CD14-positive monocyte (primary cell): ENCODE data around the gene RIC8A. TPM values are rescaled to one million over a fixed set of nuclear protein-coding genes. Genes with fewer than 3 reads are reported as not detected.

ENCODE experiments used
- DNase-seq, 3 donors: peaks; one replicate each; pipeline ENCODE4 v3.0.0-alpha.2; 2011 to 2022
- H2AFZ ChIP-seq: 2 replicates; pipeline ENCODE4 v1.6.0; 2012; ENCODE audit warnings: mild to moderate bottlenecking, low read depth, low read length, inconsistent platforms; ENCODE audit not compliant: insufficient read depth, poor library complexity, severe bottlenecking
- H3K27ac ChIP-seq, 2 donors: 1 replicate in 1 of 2; 2 replicates in 1 of 2; pipeline ENCODE4 v1.5.1; 2012 to 2013; ENCODE audit warnings: low read length in 2 of 2, control low read depth in 1 of 2, inconsistent platforms in 1 of 2, low read depth in 1 of 2, mild to moderate bottlenecking in 1 of 2
- H3K27me3 ChIP-seq, 2 donors: one replicate each; pipeline versions ENCODE4 v1.6.0 to v1.6.1; 2011 to 2013; ENCODE audit warnings: low read length in 2 of 2; ENCODE audit not compliant: control insufficient read depth in 2 of 2, insufficient read depth in 2 of 2
- H3K36me3 ChIP-seq, 2 donors: replicated peaks in 1 of 2; 1 replicate in 1 of 2; 2 replicates in 1 of 2; pipeline versions ENCODE4 v1.5.1 to v1.6.1; 2012 to 2013; ENCODE audit warnings: low read length in 2 of 2, control low read depth in 1 of 2, inconsistent platforms in 1 of 2, mild to moderate bottlenecking in 1 of 2; ENCODE audit not compliant: insufficient read depth in 2 of 2, control insufficient read depth in 1 of 2
- H3K4me1 ChIP-seq, 2 donors: 1 replicate in 1 of 2; 2 replicates in 1 of 2; pipeline versions ENCODE4 v1.5.1 to v1.6.1; 2012 to 2013; ENCODE audit warnings: low read length in 2 of 2, control low read depth in 1 of 2, inconsistent platforms in 1 of 2, mild to moderate bottlenecking in 1 of 2, moderate library complexity in 1 of 2; ENCODE audit not compliant: insufficient read depth in 2 of 2, control insufficient read depth in 1 of 2
- H3K4me2 ChIP-seq: replicated peaks from 2 replicates; pipeline ENCODE3; 2012; ENCODE audit warnings: low read length, moderate library complexity, mild to moderate bottlenecking; ENCODE audit not compliant: poor library complexity, severe bottlenecking; ENCODE audit errors: extremely low read depth
- H3K4me3 ChIP-seq, 3 experiments: fragments of 200-600 bp in 1 of 3; sonication (generic) in 1 of 3; replicated peaks in 1 of 3; 1 replicate in 2 of 3; 2 replicates in 1 of 3; pipeline ENCODE4 v1.5.1; 2011 to 2013; ENCODE audit warnings: low read length in 3 of 3, mild to moderate bottlenecking in 3 of 3, control low read depth in 2 of 3, low read depth in 2 of 3, inconsistent platforms in 1 of 3, moderate library complexity in 1 of 3
- H3K79me2 ChIP-seq: 2 replicates; pipeline ENCODE4 v1.6.0; 2012; ENCODE audit warnings: mild to moderate bottlenecking, control low read depth, inconsistent platforms, low read length, moderate library complexity; ENCODE audit not compliant: insufficient read depth
- H3K9ac ChIP-seq: 2 replicates; pipeline ENCODE4 v1.6.0; 2017; ENCODE audit warnings: low read length, mild to moderate bottlenecking; ENCODE audit not compliant: insufficient read depth, poor library complexity, severe bottlenecking
- H3K9me3 ChIP-seq, 2 donors: replicated peaks in 1 of 2; 1 replicate in 1 of 2; 2 replicates in 1 of 2; pipeline versions ENCODE4 v1.5.1 to v1.6.1; 2012 to 2013; ENCODE audit warnings: low read length in 2 of 2, control low read depth in 1 of 2; ENCODE audit not compliant: control insufficient read depth in 1 of 2, insufficient read depth in 1 of 2
- H4K20me1 ChIP-seq: 2 replicates; pipeline ENCODE4 v1.6.0; 2012; ENCODE audit warnings: mild to moderate bottlenecking, low read length, control low read depth, moderate library complexity; ENCODE audit not compliant: insufficient read depth
- H3K27ac Mint-ChIP-seq, 7 donors: one replicate each; pipeline ENCODE4 v1.8.0; 2020; ENCODE audit warnings: mild to moderate bottlenecking in 7 of 7, mixed read lengths in 7 of 7, moderate library complexity in 6 of 7, inconsistent platforms in 2 of 7
- H3K27me3 Mint-ChIP-seq, 3 donors: one replicate each; pipeline ENCODE4 v1.8.0; 2021 to 2022; ENCODE audit warnings: low read depth in 3 of 3, mild to moderate bottlenecking in 3 of 3, mixed read lengths in 3 of 3, moderate library complexity in 3 of 3, inconsistent platforms in 1 of 3
- H3K36me3 Mint-ChIP-seq, 2 donors: one replicate each; pipeline ENCODE4 v1.8.0; 2020; ENCODE audit warnings: mixed read lengths in 2 of 2, inconsistent platforms in 1 of 2, mild to moderate bottlenecking in 1 of 2
- H3K4me1 Mint-ChIP-seq: one replicate; pipeline ENCODE4 v1.8.0; 2020; ENCODE audit warnings: mild to moderate bottlenecking, mixed read lengths
- H3K4me3 Mint-ChIP-seq, 2 donors: one replicate each; pipeline ENCODE4 v1.8.0; 2020; ENCODE audit warnings: mild to moderate bottlenecking in 2 of 2, mixed read lengths in 2 of 2, moderate library complexity in 1 of 2
- H3K9me3 Mint-ChIP-seq, 7 donors: one replicate each; pipeline ENCODE4 v1.8.0; 2020 to 2022; ENCODE audit warnings: mixed read lengths in 7 of 7, mild to moderate bottlenecking in 6 of 7, moderate library complexity in 6 of 7, inconsistent platforms in 2 of 7
- WGBS: methylation state at CpG from one replicate; pipeline ENCODE4 v1.1.5; 2013; ENCODE audit warnings: missing lambda C conversion rate; ENCODE audit not compliant: insufficient coverage; 5-methylcytosine and 5-hydroxymethylcytosine counted together
- intact Hi-C, 2 donors: fragments of 100-400 bp; cut with micrococcal nuclease; formaldehyde crosslinking; loops; one replicate each; pipeline versions ENCODE4 v1.15.0 to v1.15.1; 2023
- polyA plus RNA-seq, 3 donors: library from polyadenylated mRNA; depleted of rRNA in 1 of 3; unstranded in 2 of 3; stranded (reverse) in 1 of 3; fragments of 300-500 nt in 2 of 3; fragments of >200 nt in 1 of 3; fragmentation: Illumina TruSeq in 2 of 3; gene quantifications; 1 replicate in 2 of 3; 2 replicates in 1 of 3; pipeline ENCODE4 v1.2.3, GENCODE V29; 2012 to 2021
- TF ChIP-seq, protein P1 (sequence below): fragments of 200-600 bp; IDR thresholded peaks from one replicate; pipeline ENCODE4 v1.8.0; 2022; ENCODE audit warnings: antibody characterized with exemption, mild to moderate bottlenecking

Gene RIC8A
- polyA plus RNA-seq, 3 donors: 51.1 to 79.1 (median 56.5) TPM

GRCh38 chr11:204587-205109 is 2.9 kb upstream of the RIC8A start:
- no peak overlapping the region for H3K4me3 ChIP-seq
- peak in 1 of 3 donors; percentile 4 for DNase-seq
- H3K79me2 ChIP-seq: peaks cover 49% of the 10 kb centered on the region
- Mint-ChIP-seq H3K9me3 (peaks cover 0 to 2% (median 0%) of the 10 kb centered on the region in 7 donors), H3K36me3 (peaks cover 36 to 47% of the 10 kb centered on the region in 2 donors), H3K4me3 (no peak overlapping the region), H3K27ac (peak overlapping the region in 1 of 7 donors; percentile 4), H3K4me1 (peaks cover 48% of the 10 kb centered on the region), H3K27me3 (peaks cover 2 to 7% (median 4%) of the 10 kb centered on the region in 3 donors)
- no peaks in the 10 kb centered on the region for H3K27me3 ChIP-seq
- no peak overlapping the region for H3K9ac ChIP-seq
- no peak overlapping the region for H3K4me2 ChIP-seq
- intact Hi-C loops: loop anchor here (5.0 to 10.0 kb wide), 3 partner anchors 33 to 300 kb away; partner anchors contain the start of genes PSMD13 (in 1 of the 2), RNH1 (in 1 of the 2) and SIRT3 (in 1 of the 2)
- H3K27ac ChIP-seq: no peak overlapping the region
- H2AFZ ChIP-seq: no peak overlapping the region
- H3K4me1 ChIP-seq: peaks cover 43 to 61% of the 10 kb centered on the region in 2 donors
- peaks cover 15 to 33% of the 10 kb centered on the region in 2 donors for H3K36me3 ChIP-seq
- TF ChIP-seq, protein P1, sequence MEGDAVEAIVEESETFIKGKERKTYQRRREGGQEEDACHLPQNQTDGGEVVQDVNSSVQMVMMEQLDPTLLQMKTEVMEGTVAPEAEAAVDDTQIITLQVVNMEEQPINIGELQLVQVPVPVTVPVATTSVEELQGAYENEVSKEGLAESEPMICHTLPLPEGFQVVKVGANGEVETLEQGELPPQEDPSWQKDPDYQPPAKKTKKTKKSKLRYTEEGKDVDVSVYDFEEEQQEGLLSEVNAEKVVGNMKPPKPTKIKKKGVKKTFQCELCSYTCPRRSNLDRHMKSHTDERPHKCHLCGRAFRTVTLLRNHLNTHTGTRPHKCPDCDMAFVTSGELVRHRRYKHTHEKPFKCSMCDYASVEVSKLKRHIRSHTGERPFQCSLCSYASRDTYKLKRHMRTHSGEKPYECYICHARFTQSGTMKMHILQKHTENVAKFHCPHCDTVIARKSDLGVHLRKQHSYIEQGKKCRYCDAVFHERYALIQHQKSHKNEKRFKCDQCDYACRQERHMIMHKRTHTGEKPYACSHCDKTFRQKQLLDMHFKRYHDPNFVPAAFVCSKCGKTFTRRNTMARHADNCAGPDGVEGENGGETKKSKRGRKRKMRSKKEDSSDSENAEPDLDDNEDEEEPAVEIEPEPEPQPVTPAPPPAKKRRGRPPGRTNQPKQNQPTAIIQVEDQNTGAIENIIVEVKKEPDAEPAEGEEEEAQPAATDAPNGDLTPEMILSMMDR: no peak
- WGBS: 97% methylated on average over 10 of the region's 12 CpGs
- H3K9me3 ChIP-seq: no peaks in the 10 kb centered on the region
- peaks cover 50% of the 10 kb centered on the region for H4K20me1 ChIP-seq

DNA sequence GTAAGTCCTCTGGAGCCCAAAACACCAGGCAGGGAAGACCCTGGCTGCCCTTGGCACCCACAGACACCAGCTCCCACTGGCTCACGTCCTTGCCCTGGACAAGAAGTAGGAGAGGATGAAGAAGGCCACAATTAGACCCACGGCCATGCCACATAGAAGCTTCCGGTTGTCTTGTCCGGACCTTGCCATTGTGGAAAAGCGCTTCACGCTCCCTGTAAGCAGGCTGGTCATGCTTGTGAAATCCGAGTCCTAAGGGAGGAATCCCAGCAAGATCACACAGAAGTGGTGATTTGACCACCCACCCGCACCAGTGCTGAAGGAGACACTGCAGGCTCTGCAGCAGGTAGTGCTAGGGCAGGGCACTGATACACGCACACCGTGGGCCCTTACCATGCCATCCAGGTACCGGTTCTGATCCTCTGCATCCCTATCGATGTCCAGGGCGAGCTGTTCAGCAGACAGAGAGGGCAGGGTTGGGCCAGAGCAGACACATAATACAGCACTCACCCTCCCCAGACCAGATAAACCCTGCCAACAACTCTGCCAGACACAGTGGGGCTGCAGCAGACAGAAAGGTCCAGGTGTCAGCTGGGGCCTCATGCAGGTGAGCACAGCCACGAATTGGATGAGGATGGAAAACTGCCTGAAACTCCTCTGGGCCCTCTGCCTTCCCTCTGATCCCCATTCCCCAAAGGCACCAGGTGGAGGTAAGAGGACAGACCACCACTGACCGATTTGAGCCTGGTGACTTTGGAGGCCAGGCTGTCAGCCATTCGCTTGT is 2.1 kb upstream of the RIC8A start:
- peaks cover 57% of the 10 kb centered on the region for H3K79me2 ChIP-seq
- peaks cover 56% of the 10 kb centered on the region for H3K4me1 Mint-ChIP-seq
- WGBS: 98% methylated on average over 15 of the region's 16 CpGs

More for the DNA sequence above, 2.1 kb upstream of the RIC8A start:
- H3K27me3 ChIP-seq: no peaks in the 10 kb centered on the region
- TF ChIP-seq, protein P1: no peak
- intact Hi-C loops: loop anchor here in 1 of 2 donors (5.0 to 10.0 kb wide), 2 partner anchors 62 to 299 kb away; partner anchors contain the start of gene RNH1
- H3K36me3 Mint-ChIP-seq: peaks cover 42 to 53% of the 10 kb centered on the region in 2 donors
- no peak overlapping the region for H3K9ac ChIP-seq
- H3K4me3 Mint-ChIP-seq: no peak overlapping the region
- no peaks in the 10 kb centered on the region for H3K9me3 Mint-ChIP-seq
- H3K4me2 ChIP-seq: no peak overlapping the region
- no peak overlapping the region for H3K4me3 ChIP-seq
- peak overlapping the region in 1 of 7 donors; percentile 21 for H3K27ac Mint-ChIP-seq
- peak in 1 of 3 donors; percentile 4 for DNase-seq
- H2AFZ ChIP-seq: no peak overlapping the region
- peaks cover 23 to 40% of the 10 kb centered on the region in 2 donors for H3K36me3 ChIP-seq
- peaks cover 2 to 6% (median 4%) of the 10 kb centered on the region in 3 donors for H3K27me3 Mint-ChIP-seq
- H3K9me3 ChIP-seq: no peaks in the 10 kb centered on the region
- H4K20me1 ChIP-seq: peaks cover 55% of the 10 kb centered on the region
- H3K27ac ChIP-seq: no peak overlapping the region
- H3K4me1 ChIP-seq: peaks cover 50 to 68% of the 10 kb centered on the region in 2 donors
